Posterior cingulate gyrus (tissue), 11 donors: ENCODE measurements around the gene MOCS1.

Source experiments
- DNase-seq, 10 donors: peaks; one replicate each; pipeline versions ENCODE4 v3.0.0 to v3.0.0-alpha.2; 2020 to 2021; ENCODE audit warnings: mixed read lengths in 3 of 10
- intact Hi-C: fragments of 100-400 bp; cut with DNase I; formaldehyde crosslinking; loops from one replicate; pipeline ENCODE4 v1.15.1; 2023

The MOCS1 gene

GRCh38 chr6:39925931-39926290 is 8.4 kb downstream of the MOCS1 start:
- intact Hi-C loops = no loop called here
- no peak for DNase-seq

GRCh38 chr6:39925191-39925930 is 8.9 kb downstream of the MOCS1 start:
- intact Hi-C loops = no loop called here
- DNase-seq = no peak

- no peak for DNase-seq
- intact Hi-C loops = no loop called here
Observed at GRCh38 chr6:39924283-39924682, 10.0 kb downstream of the MOCS1 start.

GRCh38 chr6:39923861-39924260 is 10.4 kb downstream of the MOCS1 start:
- DNase-seq = no peak
- intact Hi-C loops = no loop called here

GRCh38 chr6:39923394-39923793 is 10.9 kb downstream of the MOCS1 start:
- intact Hi-C loops = no loop called here
- DNase-seq = peak in 5 of 10 donors; percentile 42 to 83 (median 63)

GRCh38 chr6:39922821-39923220 is 11.4 kb downstream of the MOCS1 start:
- no peak for DNase-seq
- intact Hi-C loops = no loop called here

GRCh38 chr6:39920157-39920556 is 14.1 kb downstream of the MOCS1 start:
- intact Hi-C loops = no loop called here
- no peak for DNase-seq

GRCh38 chr6:39918831-39919230 is 15.4 kb downstream of the MOCS1 start:
- DNase-seq = no peak

GRCh38 chr6:39917981-39918380 is 16.3 kb downstream of the MOCS1 start:
- intact Hi-C loops = no loop called here
- no peak for DNase-seq

More at GRCh38 chr6:39918831-39919230, 15.4 kb downstream of the MOCS1 start:
- intact Hi-C loops = no loop called here

- no peak for DNase-seq
- intact Hi-C loops = no loop called here
Observed at GRCh38 chr6:39917329-39917728, 16.9 kb downstream of the MOCS1 start.

- intact Hi-C loops = no loop called here
- no peak for DNase-seq
Observed at GRCh38 chr6:39915866-39916265, 18.4 kb downstream of the MOCS1 start.

GRCh38 chr6:39914239-39914638 is 20.0 kb downstream of the MOCS1 start:
- no peak for DNase-seq
- intact Hi-C loops = no loop called here

GRCh38 chr6:39913391-39913916 is 20.8 kb downstream of the MOCS1 start:
- no peak for DNase-seq
- intact Hi-C loops = no loop called here

GRCh38 chr6:39912446-39912845 is 21.8 kb downstream of the MOCS1 start:
- intact Hi-C loops = no loop called here
- no peak for DNase-seq

GRCh38 chr6:39911513-39912125 is 22.6 kb downstream of the MOCS1 start:
- intact Hi-C loops = no loop called here
- no peak for DNase-seq

GRCh38 chr6:39910744-39911143 is 23.5 kb downstream of the MOCS1 start:
- DNase-seq = no peak
- intact Hi-C loops = no loop called here

GRCh38 chr6:39910164-39910563 is 24.1 kb downstream of the MOCS1 start:
- intact Hi-C loops = no loop called here

GRCh38 chr6:39909701-39910100 is 24.6 kb downstream of the MOCS1 start:
- intact Hi-C loops = no loop called here
- no peak for DNase-seq

More at GRCh38 chr6:39910164-39910563, 24.1 kb downstream of the MOCS1 start:
- no peak for DNase-seq

- no peak for DNase-seq
- intact Hi-C loops = no loop called here
Observed at GRCh38 chr6:39908838-39909583, 25.3 kb downstream of the MOCS1 start.

GRCh38 chr6:39907871-39908575 is 26.2 kb downstream of the MOCS1 start:
- no peak for DNase-seq
- intact Hi-C loops = no loop called here

GRCh38 chr6:39906318-39906761 is 27.9 kb downstream of the MOCS1 start:
- intact Hi-C loops = no loop called here
- DNase-seq = no peak
